Vagina (tissue), 2 donors: ENCODE measurements around the gene ZNF423. TPM values are rescaled to one million over a fixed set of nuclear protein-coding genes. Genes with fewer than 3 reads are reported as not detected.

Experiments
- DNase-seq, 2 donors: peaks; one replicate each; pipeline ENCODE4 v3.0.0-alpha.2; 2017; ENCODE audit errors: extremely low spot score in 2 of 2
- H3K27ac ChIP-seq: fragments of 200-600 bp; sonication (generic); one replicate; pipeline ENCODE4 v1.5.1; 2019
- H3K27me3 ChIP-seq: fragments of 200-600 bp; sonication (generic); one replicate; pipeline ENCODE4 v1.5.1; 2019
- H3K36me3 ChIP-seq, 2 donors: fragments of 200-600 bp; sonication (generic); one replicate each; pipeline ENCODE4 v1.5.1; 2017 to 2019
- H3K4me1 ChIP-seq: fragments of 200-600 bp; sonication (generic); one replicate; pipeline ENCODE4 v1.5.1; 2019
- H3K4me3 ChIP-seq, 2 donors: fragments of 200-600 bp; sonication (generic); 1 replicate in 1 of 2; 2 replicates in 1 of 2; pipeline ENCODE4 v1.5.1; 2016 to 2019
- H3K9me3 ChIP-seq: fragments of 200-600 bp; sonication (generic); one replicate; pipeline ENCODE4 v1.5.1; 2019
- POLR2A ChIP-seq, 2 donors: fragments of 450-650 bp; IDR thresholded peaks; one replicate each; pipeline ENCODE4 v1.6.1; 2017; ENCODE audit warnings: antibody characterized with exemption in 2 of 2, mild to moderate bottlenecking in 2 of 2, moderate library complexity in 2 of 2
- POLR2AphosphoS5 ChIP-seq, 2 donors: sonication (generic); formaldehyde crosslinking; IDR thresholded peaks; one replicate each; pipeline ENCODE4 v1.9.0; 2017; ENCODE audit warnings: antibody characterized with exemption in 2 of 2, mild to moderate bottlenecking in 2 of 2, low read depth in 1 of 2; ENCODE audit not compliant: insufficient read depth in 1 of 2
- intact Hi-C: fragments of 100-400 bp; cut with DNase I; formaldehyde crosslinking; loops from one replicate; pipeline ENCODE4 v1.15.1; 2023
- total RNA-seq: library from RNA; depleted of rRNA; stranded (reverse); fragments of >200 nt; gene quantifications from one replicate; pipeline ENCODE4 v1.2.3, GENCODE V29; 2016
- TF ChIP-seq, protein P1 (sequence below), 3 experiments: fragments of 450-650 bp in 2 of 3; fragments of 200-600 bp in 1 of 3; sonication (generic) in 1 of 3; IDR thresholded peaks; one replicate each; pipeline ENCODE4 v1.5.1; 2017 to 2019; ENCODE audit warnings: antibody characterized with exemption in 3 of 3, mild to moderate bottlenecking in 2 of 3, moderate library complexity in 2 of 3

Gene ZNF423
- total RNA-seq, 1 donor from 2014 or later: 10.3 TPM

DNA sequence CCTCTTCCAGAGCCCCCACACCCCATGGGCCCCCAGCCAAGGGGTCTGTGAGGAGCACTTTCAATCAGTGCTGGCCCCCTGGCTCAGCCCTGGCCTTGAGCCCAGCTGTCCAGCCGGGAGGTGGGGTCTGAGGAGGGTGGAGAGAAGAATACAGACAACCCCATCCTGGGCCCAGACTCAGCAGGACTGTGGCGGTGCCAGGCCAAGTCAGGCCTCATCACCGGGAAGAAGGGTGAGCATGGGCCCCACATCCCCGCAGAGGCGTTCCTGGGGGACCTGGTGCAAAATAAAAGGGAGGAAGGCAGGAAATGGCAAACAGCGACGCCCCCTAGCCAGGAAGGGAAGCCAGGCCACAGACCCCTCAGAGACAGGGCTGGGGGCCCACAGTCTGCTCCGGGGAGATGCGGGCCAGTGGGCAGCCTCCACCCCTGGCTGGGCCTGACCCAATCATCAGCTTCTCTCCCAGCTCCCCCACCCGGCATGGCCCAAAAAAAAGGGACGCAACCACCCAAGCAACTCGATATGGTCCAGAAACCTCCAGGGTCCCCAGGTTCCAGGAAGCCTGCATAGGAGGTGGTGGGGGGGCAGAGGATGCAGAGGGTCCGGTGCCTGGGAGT lies 20.6 kb downstream of the ZNF423 start:
- Histone ChIP-seq H3K9me3 (no peaks in the 10 kb centered on the region), H3K27ac (peak overlapping the region; percentile 95), H3K4me3 (peak overlapping the region in 1 of 2 donors; percentile 19), H3K4me1 (peaks cover 74% of the 10 kb centered on the region), H3K27me3 (no peaks in the 10 kb centered on the region), H3K36me3 (no peaks in the 10 kb centered on the region)
- no peak for TF ChIP-seq POLR2AphosphoS5 (IDR thresholded peaks at IDR 0.05; ENCODE audit: insufficient read depth in 1 of 2, low read depth in 1 of 2)
- DNase-seq: no peak
- intact Hi-C loops: no loop called here

DNA sequence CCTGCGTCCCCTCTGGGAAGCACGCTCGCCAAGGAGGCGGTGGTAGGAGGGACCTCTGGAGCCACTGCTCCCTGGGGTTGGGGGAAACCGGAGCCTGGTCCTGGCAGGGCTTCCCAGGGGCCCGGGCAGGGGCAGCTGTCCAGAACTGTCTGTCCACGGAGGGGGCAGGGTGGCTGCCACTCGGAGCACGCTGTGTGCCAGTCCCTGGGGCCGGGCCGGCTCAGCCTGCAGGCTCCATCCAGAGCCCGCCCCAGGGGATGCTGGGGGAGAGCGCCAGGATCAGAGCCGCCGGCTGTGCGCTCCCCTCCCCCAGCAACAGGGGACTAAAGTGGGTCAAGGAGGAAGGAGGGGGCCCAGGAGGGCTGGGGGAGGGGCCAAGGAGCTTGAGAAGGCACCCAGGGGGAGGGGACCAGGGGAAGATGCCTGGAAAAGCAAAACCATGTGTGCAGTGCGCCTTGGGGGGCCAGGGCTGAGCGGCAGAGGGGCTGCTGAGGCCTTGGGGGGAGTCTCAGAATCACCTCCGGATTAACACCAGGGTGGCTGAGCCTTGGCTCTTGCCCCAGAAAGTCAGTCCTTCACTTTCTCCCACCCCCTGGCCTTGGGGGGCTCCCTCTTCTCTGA lies 21.3 kb downstream of the ZNF423 start:
- TF ChIP-seq POLR2AphosphoS5 (IDR thresholded peaks at IDR 0.05; ENCODE audit: insufficient read depth in 1 of 2, low read depth in 1 of 2) (peak in 1 of 2 donors; percentile 63), POLR2A (IDR thresholded peaks at IDR 0.05) (no peak)
- no peaks in the 10 kb centered on the region for H3K36me3 ChIP-seq
- no peak for DNase-seq
- H3K27me3 ChIP-seq: no peaks in the 10 kb centered on the region
- peak overlapping the region in 1 of 2 donors; percentile 19 for H3K4me3 ChIP-seq
- H3K27ac ChIP-seq: peak overlapping the region; percentile 95
- H3K9me3 ChIP-seq: no peaks in the 10 kb centered on the region
- peaks cover 72% of the 10 kb centered on the region for H3K4me1 ChIP-seq
- intact Hi-C loops: no loop called here

DNA sequence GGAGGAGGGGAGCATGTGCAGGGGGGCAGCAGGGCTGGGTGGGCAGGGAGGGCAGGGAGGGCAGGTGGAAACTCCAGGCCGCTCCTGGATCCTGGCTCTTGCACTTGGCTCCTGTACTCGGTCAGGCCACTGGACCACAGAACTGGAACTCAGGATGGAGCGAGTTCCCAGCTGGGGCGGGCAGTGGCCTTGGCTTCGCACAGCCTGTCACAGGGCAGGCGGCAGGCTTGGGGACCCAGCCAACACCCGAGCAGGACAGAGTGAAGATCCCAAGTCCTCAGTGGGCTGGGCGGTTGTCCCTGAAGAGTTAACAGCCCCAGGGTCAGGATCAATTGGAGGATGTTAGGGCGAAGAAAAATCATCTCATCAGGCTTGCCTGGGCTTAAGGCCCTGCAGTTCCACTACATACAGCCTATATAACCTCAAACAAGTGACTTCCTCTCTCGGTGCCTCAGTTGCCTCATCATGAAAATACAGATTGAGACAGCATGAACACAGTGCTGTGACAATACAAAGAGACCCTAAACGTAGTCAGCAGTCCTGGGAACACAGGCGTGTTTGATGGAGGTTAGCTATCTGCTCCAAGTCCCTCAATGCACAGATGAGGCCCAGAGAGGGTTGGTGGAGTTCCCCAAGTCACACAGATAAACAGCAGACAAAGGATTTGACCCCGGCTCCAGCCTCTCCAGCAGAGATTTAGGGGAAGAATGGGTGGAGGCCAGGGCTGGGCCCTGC lies 21.9 kb downstream of the ZNF423 start:
- TF ChIP-seq POLR2A (IDR thresholded peaks at IDR 0.05) (no peak), POLR2AphosphoS5 (IDR thresholded peaks at IDR 0.05; ENCODE audit: insufficient read depth in 1 of 2, low read depth in 1 of 2) (no peak)
- TF ChIP-seq, protein P1, sequence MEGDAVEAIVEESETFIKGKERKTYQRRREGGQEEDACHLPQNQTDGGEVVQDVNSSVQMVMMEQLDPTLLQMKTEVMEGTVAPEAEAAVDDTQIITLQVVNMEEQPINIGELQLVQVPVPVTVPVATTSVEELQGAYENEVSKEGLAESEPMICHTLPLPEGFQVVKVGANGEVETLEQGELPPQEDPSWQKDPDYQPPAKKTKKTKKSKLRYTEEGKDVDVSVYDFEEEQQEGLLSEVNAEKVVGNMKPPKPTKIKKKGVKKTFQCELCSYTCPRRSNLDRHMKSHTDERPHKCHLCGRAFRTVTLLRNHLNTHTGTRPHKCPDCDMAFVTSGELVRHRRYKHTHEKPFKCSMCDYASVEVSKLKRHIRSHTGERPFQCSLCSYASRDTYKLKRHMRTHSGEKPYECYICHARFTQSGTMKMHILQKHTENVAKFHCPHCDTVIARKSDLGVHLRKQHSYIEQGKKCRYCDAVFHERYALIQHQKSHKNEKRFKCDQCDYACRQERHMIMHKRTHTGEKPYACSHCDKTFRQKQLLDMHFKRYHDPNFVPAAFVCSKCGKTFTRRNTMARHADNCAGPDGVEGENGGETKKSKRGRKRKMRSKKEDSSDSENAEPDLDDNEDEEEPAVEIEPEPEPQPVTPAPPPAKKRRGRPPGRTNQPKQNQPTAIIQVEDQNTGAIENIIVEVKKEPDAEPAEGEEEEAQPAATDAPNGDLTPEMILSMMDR (IDR thresholded peaks at IDR 0.05): no peak
- peaks cover 68% of the 10 kb centered on the region for H3K4me1 ChIP-seq
- no peaks in the 10 kb centered on the region for H3K36me3 ChIP-seq
- H3K9me3 ChIP-seq: no peaks in the 10 kb centered on the region
- DNase-seq: no peak
- intact Hi-C loops: loop anchor here (2.0 kb wide), 1 partner anchor 21 kb away; no protein-coding TSS in a partner anchor
- H3K27ac ChIP-seq: peak overlapping the region; percentile 95
- peak overlapping the region in 1 of 2 donors; percentile 9 for H3K4me3 ChIP-seq
- H3K27me3 ChIP-seq: no peaks in the 10 kb centered on the region

DNA sequence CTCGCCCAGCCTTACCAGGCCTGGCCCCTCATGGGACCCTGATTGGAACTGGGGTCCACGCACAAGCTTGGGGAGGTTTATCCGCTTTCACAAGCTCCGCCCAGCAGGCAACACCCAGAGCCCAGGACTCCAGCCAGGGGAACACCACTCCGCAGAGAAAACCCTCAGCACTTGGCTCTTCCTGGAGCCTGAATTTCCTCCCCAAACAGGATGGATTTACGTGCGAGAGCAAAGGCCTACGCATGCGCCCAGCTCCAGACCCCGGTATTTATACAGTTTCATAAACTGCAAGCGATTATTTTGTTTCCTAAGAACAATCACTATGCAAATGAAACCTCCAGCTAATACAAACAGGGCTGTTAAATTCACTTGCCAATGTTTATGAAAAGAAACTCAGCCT lies 22.8 kb downstream of the ZNF423 start:
- DNase-seq: no peak

DNA sequence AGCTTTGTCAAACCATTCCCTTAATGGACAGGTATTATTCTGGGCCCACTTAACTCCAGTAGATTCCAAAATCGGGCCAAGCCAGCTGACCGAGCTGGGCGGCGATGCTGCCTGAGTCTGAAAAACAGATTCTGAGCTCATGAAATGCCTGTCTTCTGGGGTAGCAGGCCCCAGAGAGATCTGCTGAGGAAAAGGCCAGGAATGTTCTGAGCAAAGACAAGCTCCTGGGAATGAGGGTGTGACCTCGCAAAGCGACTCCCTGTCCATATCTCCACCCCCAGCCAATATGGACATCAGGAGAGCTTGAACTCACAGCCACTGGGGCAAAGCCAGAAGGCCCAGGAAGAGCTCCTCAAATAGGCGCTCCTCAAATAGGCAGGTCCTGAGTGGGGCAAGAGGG lies 23.7 kb downstream of the ZNF423 start:
- no peak for TF ChIP-seq POLR2A (IDR thresholded peaks at IDR 0.05)
- TF ChIP-seq, protein P1 (IDR thresholded peaks at IDR 0.05): no peak
- no peak for TF ChIP-seq POLR2AphosphoS5 (IDR thresholded peaks at IDR 0.05; ENCODE audit: insufficient read depth in 1 of 2, low read depth in 1 of 2)
- no peak for DNase-seq
- Histone ChIP-seq H3K4me3 (no peak overlapping the region), H3K9me3 (no peaks in the 10 kb centered on the region), H3K27ac (peak overlapping the region; percentile 95), H3K4me1 (peaks cover 59% of the 10 kb centered on the region), H3K27me3 (no peaks in the 10 kb centered on the region), H3K36me3 (no peaks in the 10 kb centered on the region)
- intact Hi-C loops: loop anchor here (2.0 kb wide), 1 partner anchor 23 kb away; no protein-coding TSS in a partner anchor

More for the DNA sequence above, 22.8 kb downstream of the ZNF423 start:
- no peaks in the 10 kb centered on the region for H3K9me3 ChIP-seq
- TF ChIP-seq POLR2A (IDR thresholded peaks at IDR 0.05): no peak
- peak; percentile 38 to 78 for TF ChIP-seq POLR2AphosphoS5 (IDR thresholded peaks at IDR 0.05; ENCODE audit: insufficient read depth in 1 of 2, low read depth in 1 of 2)
- TF ChIP-seq, protein P1 (IDR thresholded peaks at IDR 0.05): no peak
- no peaks in the 10 kb centered on the region for H3K36me3 ChIP-seq
- no peaks in the 10 kb centered on the region for H3K27me3 ChIP-seq
- H3K4me1 ChIP-seq: peaks cover 68% of the 10 kb centered on the region
- intact Hi-C loops: loop anchor here (2.0 kb wide), 1 partner anchor 22 kb away; no protein-coding TSS in a partner anchor
- peak overlapping the region in 1 of 2 donors; percentile 9 for H3K4me3 ChIP-seq
- H3K27ac ChIP-seq: peak overlapping the region; percentile 95
